Measurements from ENCODE around the gene CD59. TPM values are rescaled to one million over a fixed set of nuclear protein-coding genes. Genes with fewer than 3 reads are reported as not detected.

Gene CD59
- total and polyA plus RNA-seq, 2 of the 13 experiments (the other 11 are each of a cell fraction or from before 2014, with no cell fraction given) = 127 to 289 TPM

DNA sequence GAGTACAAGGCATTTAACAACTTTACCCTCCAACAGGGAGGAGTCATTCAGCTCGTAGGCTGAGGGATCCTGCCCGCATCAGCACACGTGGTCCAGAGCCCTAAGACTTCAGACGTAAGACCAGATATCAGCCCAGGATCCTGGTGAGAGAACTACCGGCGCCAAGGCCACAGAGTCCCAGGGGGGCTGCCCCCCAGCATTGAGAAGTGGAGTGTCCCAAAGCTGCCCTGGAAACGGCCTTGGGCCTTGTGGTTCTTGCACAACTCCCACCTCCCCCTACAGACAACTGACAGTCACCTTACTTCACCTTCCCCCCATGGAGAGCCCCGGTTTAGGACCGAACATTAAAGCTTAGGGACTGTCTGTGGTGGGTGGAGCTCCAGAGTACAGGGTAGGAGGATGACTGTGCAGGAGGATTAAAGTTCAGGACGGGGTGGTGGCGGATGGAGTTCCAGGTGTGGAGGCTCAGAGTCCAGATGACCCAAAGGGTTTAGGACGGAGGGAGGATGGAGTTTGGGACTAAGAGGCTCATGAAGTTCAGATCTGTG, 36.6 kb downstream of the CD59 start (continued):
- TF ChIP-seq FOXM1 (CRISPR knock-in tag; IDR thresholded peaks at IDR 0.05) (no peak), NFYC (CRISPR knock-in tag; IDR thresholded peaks at IDR 0.05) (no peak), AKAP8 (CRISPR knock-in tag; IDR thresholded peaks at IDR 0.05) (no peak), NFRKB (IDR thresholded peaks at IDR 0.05) (no peak), GATAD2A (CRISPR knock-in tag; IDR thresholded peaks at IDR 0.05) (peak; percentile 85), PLRG1 (conservative IDR thresholded peaks at IDR 0.05) (no peak), ZNF567 (CRISPR knock-in tag; IDR thresholded peaks at IDR 0.05; ENCODE audit: borderline replicate concordance) (no peak), TRIM24 (CRISPR knock-in tag; IDR thresholded peaks at IDR 0.05) (no peak), ZFP62 (CRISPR knock-in tag; IDR thresholded peaks at IDR 0.05) (no peak), ZNF746 (CRISPR knock-in tag; IDR thresholded peaks at IDR 0.05) (peak; percentile 86), CREM (IDR thresholded peaks at IDR 0.05) (peak; percentile 66; the same call in 1 of the 2 replicates), CREM (CRISPR knock-in tag; IDR thresholded peaks at IDR 0.05) (no peak), ZNF761 (CRISPR knock-in tag; conservative IDR thresholded peaks at IDR 0.05) (no peak; the same call in 1 of the 2 replicates), SP4 (CRISPR knock-in tag; IDR thresholded peaks at IDR 0.05) (no peak), ETV5 (CRISPR knock-in tag; IDR thresholded peaks at IDR 0.05; ENCODE audit: borderline replicate concordance) (no peak), RAD51 (IDR thresholded peaks at IDR 0.05; ENCODE audit: borderline replicate concordance) (no peak), ZNF20 (CRISPR knock-in tag; IDR thresholded peaks at IDR 0.05) (no peak), ZNF737 (CRISPR knock-in tag; IDR thresholded peaks at IDR 0.05; ENCODE audit: borderline replicate concordance) (no peak), JDP2 (CRISPR knock-in tag; IDR thresholded peaks at IDR 0.05; ENCODE audit: borderline replicate concordance) (no peak), ZNF264 (CRISPR knock-in tag; IDR thresholded peaks at IDR 0.05) (peak; percentile 59; the same call in 1 of the 2 replicates)
- TF ChIP-seq, protein P1, sequence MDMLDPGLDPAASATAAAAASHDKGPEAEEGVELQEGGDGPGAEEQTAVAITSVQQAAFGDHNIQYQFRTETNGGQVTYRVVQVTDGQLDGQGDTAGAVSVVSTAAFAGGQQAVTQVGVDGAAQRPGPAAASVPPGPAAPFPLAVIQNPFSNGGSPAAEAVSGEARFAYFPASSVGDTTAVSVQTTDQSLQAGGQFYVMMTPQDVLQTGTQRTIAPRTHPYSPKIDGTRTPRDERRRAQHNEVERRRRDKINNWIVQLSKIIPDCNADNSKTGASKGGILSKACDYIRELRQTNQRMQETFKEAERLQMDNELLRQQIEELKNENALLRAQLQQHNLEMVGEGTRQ (IDR thresholded peaks at IDR 0.05; ENCODE audit: low read depth, low read length) = 0 out of 2 replicates have a peak, but pooled peaks have one; percentile 31
- TF ChIP-seq, protein P1 (CRISPR knock-in tag; IDR thresholded peaks at IDR 0.05; ENCODE audit: borderline replicate concordance) = peak; percentile 26; the same call in 1 of the 2 replicates
- TF ChIP-seq, protein P2, sequence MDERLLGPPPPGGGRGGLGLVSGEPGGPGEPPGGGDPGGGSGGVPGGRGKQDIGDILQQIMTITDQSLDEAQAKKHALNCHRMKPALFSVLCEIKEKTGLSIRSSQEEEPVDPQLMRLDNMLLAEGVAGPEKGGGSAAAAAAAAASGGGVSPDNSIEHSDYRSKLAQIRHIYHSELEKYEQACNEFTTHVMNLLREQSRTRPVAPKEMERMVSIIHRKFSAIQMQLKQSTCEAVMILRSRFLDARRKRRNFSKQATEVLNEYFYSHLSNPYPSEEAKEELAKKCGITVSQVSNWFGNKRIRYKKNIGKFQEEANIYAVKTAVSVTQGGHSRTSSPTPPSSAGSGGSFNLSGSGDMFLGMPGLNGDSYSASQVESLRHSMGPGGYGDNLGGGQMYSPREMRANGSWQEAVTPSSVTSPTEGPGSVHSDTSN (CRISPR knock-in tag; IDR thresholded peaks at IDR 0.05) = 0 out of 2 replicates have a peak, but pooled peaks have one; percentile 22
- TF ChIP-seq, protein P3, sequence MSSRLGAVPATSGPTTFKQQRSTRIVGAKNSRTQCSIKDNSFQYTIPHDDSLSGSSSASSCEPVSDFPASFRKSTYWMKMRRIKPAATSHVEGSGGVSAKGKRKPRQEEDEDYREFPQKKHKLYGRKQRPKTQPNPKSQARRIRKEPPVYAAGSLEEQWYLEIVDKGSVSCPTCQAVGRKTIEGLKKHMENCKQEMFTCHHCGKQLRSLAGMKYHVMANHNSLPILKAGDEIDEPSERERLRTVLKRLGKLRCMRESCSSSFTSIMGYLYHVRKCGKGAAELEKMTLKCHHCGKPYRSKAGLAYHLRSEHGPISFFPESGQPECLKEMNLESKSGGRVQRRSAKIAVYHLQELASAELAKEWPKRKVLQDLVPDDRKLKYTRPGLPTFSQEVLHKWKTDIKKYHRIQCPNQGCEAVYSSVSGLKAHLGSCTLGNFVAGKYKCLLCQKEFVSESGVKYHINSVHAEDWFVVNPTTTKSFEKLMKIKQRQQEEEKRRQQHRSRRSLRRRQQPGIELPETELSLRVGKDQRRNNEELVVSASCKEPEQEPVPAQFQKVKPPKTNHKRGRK (CRISPR knock-in tag; IDR thresholded peaks at IDR 0.05) = no peak
- TF ChIP-seq, protein P4, sequence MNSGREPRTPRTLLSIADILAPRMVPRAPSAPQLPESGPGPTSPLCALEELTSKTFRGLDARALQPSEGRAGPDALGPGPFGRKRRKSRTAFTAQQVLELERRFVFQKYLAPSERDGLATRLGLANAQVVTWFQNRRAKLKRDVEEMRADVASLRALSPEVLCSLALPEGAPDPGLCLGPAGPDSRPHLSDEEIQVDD (CRISPR knock-in tag; IDR thresholded peaks at IDR 0.05; ENCODE audit: borderline replicate concordance) = no peak
- TF ChIP-seq, protein P5, sequence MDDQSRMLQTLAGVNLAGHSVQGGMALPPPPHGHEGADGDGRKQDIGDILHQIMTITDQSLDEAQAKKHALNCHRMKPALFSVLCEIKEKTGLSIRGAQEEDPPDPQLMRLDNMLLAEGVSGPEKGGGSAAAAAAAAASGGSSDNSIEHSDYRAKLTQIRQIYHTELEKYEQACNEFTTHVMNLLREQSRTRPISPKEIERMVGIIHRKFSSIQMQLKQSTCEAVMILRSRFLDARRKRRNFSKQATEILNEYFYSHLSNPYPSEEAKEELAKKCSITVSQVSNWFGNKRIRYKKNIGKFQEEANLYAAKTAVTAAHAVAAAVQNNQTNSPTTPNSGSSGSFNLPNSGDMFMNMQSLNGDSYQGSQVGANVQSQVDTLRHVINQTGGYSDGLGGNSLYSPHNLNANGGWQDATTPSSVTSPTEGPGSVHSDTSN (CRISPR knock-in tag; IDR thresholded peaks at IDR 0.05; ENCODE audit: borderline replicate concordance) = no peak

All from HepG2 (cell line).